Activated T-helper 1 cell treated with anti-CD3 and anti-CD28 coated beads, Interleukin-12 subunit alpha, Interleukin-12 subunit beta, Interleukin-2, Interleukin-4 antibody, amounts not matched to agents 30 ng/mL and 10 ng/mL and 1 ng/mL, durations not matched to agents 14 hours and 24 hours and 36 hours (primary cell): ENCODE data around the gene RIOK2. TPM values are rescaled to one million over a fixed set of nuclear protein-coding genes. Genes with fewer than 3 reads are reported as not detected.

Experiments
- DNase-seq: peaks from one replicate; pipeline ENCODE4 v3.0.0; 2021; ENCODE audit warnings: low spot score
- H3K27ac Mint-ChIP-seq: one replicate; pipeline ENCODE4 v1.8.0; 2021; ENCODE audit warnings: mild to moderate bottlenecking, mixed read lengths
- H3K27me3 Mint-ChIP-seq: one replicate; pipeline ENCODE4 v1.8.0; 2022; ENCODE audit warnings: mild to moderate bottlenecking, moderate library complexity, mixed read lengths; ENCODE audit not compliant: insufficient read depth
- H3K36me3 Mint-ChIP-seq: one replicate; pipeline ENCODE4 v1.8.0; 2021; ENCODE audit warnings: low read depth, mixed read lengths
- H3K4me1 Mint-ChIP-seq: one replicate; pipeline ENCODE4 v1.8.0; 2021; ENCODE audit warnings: low read depth, mixed read lengths
- H3K4me3 Mint-ChIP-seq: one replicate; pipeline ENCODE4 v1.8.0; 2021; ENCODE audit warnings: mild to moderate bottlenecking, moderate library complexity, mixed read lengths
- H3K9me3 Mint-ChIP-seq: one replicate; pipeline ENCODE4 v1.8.0; 2021; ENCODE audit warnings: mixed read lengths
- intact Hi-C: fragments of 100-400 bp; cut with micrococcal nuclease; formaldehyde crosslinking; loops from one replicate; pipeline ENCODE4 v1.15.1; 2024
- total RNA-seq: library from RNA; stranded (reverse); gene quantifications from 2 replicates; pipeline ENCODE4 v1.2.3, GENCODE V29; 2022

The RIOK2 gene
- total RNA-seq, 1 donor from 2014 or later: 47.2 TPM

DNA sequence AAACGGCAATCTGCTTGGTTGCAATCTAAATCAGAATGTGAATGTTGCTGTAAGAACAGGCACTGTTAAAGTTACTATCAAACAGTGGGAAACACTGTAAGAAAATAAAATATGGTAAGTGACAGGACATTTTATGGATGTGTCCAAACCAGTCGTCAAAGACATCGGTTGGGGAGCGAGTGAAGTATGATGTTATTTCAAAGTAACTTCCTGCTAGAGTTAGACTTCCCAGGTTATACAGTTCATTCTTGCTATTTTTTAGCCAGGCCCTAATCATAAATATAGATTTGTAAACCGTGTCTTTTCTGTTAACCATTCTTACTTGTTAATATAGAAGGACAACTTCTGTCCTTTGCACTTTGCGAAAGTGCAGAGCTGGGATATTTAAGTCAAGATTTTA is 70.8 kb downstream of the RIOK2 start:
- peaks cover 17% of the 10 kb centered on the region for H3K27me3 Mint-ChIP-seq
- intact Hi-C loops: no loop called here
- no peak overlapping the region for H3K4me3 Mint-ChIP-seq
- no peaks in the 10 kb centered on the region for H3K9me3 Mint-ChIP-seq
- DNase-seq: no peak
- H3K27ac Mint-ChIP-seq: no peak overlapping the region
- peaks cover 3% of the 10 kb centered on the region for H3K4me1 Mint-ChIP-seq
- no peaks in the 10 kb centered on the region for H3K36me3 Mint-ChIP-seq

DNA sequence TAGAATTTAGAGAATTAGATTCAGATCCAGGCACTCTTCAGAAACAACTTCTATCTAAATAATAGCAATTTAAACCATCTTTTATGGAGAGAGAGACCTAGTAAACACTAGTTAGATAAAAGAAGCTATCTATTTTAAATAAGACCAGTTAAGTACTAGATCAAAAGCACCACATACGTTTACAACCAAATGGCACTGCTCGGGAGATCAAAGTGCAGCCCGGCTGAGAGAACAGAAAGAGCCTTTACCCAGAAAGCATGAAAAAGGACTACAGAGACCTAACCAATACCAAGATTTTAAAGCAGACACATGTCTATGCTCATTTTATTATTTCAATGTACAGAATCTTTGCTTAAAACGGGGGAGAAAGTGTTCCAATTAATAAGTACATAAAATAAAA is 71.4 kb downstream of the RIOK2 start:
- H3K27ac Mint-ChIP-seq: no peak overlapping the region

DNA sequence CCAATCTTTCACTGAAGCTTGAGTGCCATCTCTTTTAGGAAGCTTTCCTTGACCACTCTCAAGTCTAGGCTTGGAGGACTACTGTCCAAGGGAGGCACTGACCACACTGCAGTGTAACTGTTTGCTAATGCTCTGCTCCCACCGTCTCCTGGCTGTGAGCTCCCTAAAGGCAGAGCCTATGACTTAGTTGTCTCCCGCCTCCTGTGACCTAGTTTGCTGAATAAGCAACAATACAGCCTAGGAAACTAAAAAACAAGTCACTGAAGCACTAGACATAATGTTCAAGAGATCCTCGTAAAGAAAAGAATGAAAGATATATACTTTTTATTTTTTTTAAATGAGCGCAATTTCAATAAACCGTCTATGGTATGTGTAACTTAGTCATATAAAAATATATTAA is 72.0 kb downstream of the RIOK2 start:
- H3K36me3 Mint-ChIP-seq: no peaks in the 10 kb centered on the region
- H3K9me3 Mint-ChIP-seq: no peaks in the 10 kb centered on the region
- no peak overlapping the region for H3K4me3 Mint-ChIP-seq
- intact Hi-C loops: no loop called here
- peaks cover 3% of the 10 kb centered on the region for H3K4me1 Mint-ChIP-seq
- DNase-seq: no peak
- peaks cover 20% of the 10 kb centered on the region for H3K27me3 Mint-ChIP-seq
- H3K27ac Mint-ChIP-seq: no peak overlapping the region

More for the DNA sequence above, 71.4 kb downstream of the RIOK2 start:
- DNase-seq: no peak
- H3K4me3 Mint-ChIP-seq: no peak overlapping the region
- H3K9me3 Mint-ChIP-seq: no peaks in the 10 kb centered on the region
- intact Hi-C loops: no loop called here
- no peaks in the 10 kb centered on the region for H3K36me3 Mint-ChIP-seq
- H3K4me1 Mint-ChIP-seq: peaks cover 3% of the 10 kb centered on the region
- peaks cover 20% of the 10 kb centered on the region for H3K27me3 Mint-ChIP-seq

Other genes starting within 250 kb of the RIOK2 start
- gene LNPEP, start 247.2 kb downstream of the RIOK2 start, total RNA-seq: 37.7 and 40.7 TPM in 2 replicates
- not detected in 2 replicates for gene LIX1, start 40.6 kb downstream of the RIOK2 start, total RNA-seq